A673 (cell line): ENCODE results near the gene ALDH5A1.

Experiments
- EZH2 ChIP-seq: fragments of 200-600 bp; sonication (generic); IDR thresholded peaks from 2 replicates; pipeline ENCODE4 v1.6.1; 2017; ENCODE audit warnings: borderline replicate concordance, low read depth, mild to moderate bottlenecking, mixed read lengths, antibody characterized with exemption, low read length; ENCODE audit not compliant: poor library complexity, severe bottlenecking
- TF ChIP-seq, protein P1 (sequence below): fragments of 300-800, 200-600 bp; sonication (generic); conservative IDR thresholded peaks from 2 replicates; pipeline ENCODE4 v1.5.1; 2017; ENCODE audit warnings: low read depth, mild to moderate bottlenecking, antibody characterized with exemption, low read length, moderate library complexity, mixed read lengths

DNA sequence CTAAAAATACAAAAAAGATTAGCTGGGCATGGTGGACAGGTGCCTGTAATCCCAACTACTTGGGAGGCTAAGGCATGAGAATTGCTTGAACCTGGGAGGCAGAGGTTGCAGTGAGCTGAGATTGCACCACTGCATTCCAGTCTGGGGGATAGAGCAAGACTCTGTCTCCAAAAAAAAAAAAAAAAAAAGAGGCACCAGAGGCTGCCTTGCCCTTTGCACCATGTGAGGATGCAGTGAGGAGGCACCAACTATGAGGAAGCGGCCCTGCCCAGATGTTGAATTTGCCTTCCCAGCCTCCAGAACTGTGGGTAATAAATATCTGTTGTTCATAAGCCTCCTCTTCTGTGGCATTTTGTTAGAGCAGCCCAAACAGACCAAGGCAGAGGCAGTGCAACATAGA is 54.4 kb downstream of the ALDH5A1 start:
- TF ChIP-seq, protein P1, sequence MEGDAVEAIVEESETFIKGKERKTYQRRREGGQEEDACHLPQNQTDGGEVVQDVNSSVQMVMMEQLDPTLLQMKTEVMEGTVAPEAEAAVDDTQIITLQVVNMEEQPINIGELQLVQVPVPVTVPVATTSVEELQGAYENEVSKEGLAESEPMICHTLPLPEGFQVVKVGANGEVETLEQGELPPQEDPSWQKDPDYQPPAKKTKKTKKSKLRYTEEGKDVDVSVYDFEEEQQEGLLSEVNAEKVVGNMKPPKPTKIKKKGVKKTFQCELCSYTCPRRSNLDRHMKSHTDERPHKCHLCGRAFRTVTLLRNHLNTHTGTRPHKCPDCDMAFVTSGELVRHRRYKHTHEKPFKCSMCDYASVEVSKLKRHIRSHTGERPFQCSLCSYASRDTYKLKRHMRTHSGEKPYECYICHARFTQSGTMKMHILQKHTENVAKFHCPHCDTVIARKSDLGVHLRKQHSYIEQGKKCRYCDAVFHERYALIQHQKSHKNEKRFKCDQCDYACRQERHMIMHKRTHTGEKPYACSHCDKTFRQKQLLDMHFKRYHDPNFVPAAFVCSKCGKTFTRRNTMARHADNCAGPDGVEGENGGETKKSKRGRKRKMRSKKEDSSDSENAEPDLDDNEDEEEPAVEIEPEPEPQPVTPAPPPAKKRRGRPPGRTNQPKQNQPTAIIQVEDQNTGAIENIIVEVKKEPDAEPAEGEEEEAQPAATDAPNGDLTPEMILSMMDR: no peak
- no peak for TF ChIP-seq EZH2
